Sigmoid colon (tissue), 4 donors: ENCODE results near the gene RHOV.

Source experiments
- EP300 ChIP-seq, 4 donors: sonication (generic); formaldehyde crosslinking; IDR thresholded peaks; one replicate each; pipeline ENCODE4 v1.6.1; 2017; ENCODE audit warnings: antibody characterized with exemption in 4 of 4
- POLR2A ChIP-seq, 2 donors: fragments of 450-650 bp; IDR thresholded peaks; one replicate each; pipeline ENCODE4 v1.6.1; 2016; ENCODE audit warnings: antibody characterized with exemption in 2 of 2, mild to moderate bottlenecking in 2 of 2, moderate library complexity in 2 of 2
- POLR2AphosphoS5 ChIP-seq, 4 donors: sonication (generic); formaldehyde crosslinking; IDR thresholded peaks; one replicate each; pipeline ENCODE4 v1.6.1; 2017; ENCODE audit warnings: antibody characterized with exemption in 4 of 4
- TF ChIP-seq, protein P1 (sequence below), 4 experiments: fragments of 450-650 bp in 3 of 4; fragments of 200-600 bp in 1 of 4; IDR thresholded peaks; one replicate each; pipeline ENCODE4 v1.5.1; 2016 to 2019; ENCODE audit warnings: antibody characterized with exemption in 4 of 4, mild to moderate bottlenecking in 3 of 4, moderate library complexity in 2 of 4

DNA sequence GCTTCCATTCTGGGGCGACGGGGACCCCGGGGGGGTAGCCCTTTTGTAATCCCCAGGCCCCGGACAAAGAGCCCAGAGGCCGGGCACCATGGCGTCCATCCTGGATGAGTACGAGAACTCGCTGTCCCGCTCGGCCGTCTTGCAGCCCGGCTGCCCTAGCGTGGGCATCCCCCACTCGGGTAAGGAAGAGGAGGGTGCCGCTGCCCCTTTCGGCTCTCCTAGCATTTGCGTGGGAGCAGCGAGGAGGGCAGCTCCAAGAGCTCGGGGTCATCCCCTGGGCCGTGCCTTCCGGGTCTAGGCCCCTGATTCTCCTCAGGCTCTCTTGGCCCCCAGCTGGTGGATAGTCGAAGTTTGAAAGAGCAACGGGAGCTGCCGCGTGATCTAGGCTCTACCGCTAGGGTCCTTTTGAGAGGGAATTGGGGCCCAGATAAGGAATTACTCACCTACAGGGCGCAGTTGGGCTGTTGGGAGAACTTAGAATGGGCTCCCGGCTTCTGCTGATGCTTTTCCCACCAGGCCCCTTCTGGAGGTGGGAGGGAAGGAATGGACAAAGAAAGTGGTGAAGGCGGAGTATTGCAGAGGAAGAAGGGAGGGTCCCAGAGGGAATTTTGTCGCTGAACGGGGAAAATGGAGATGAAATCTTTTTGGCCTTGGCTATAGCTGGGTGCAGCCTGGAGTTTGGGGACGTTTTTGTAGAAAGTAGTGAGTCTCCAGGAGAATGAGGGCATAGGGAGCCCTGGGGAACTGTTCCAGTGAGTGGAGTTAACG lies 20.8 kb upstream of the RHOV start:
- TF ChIP-seq, protein P1, sequence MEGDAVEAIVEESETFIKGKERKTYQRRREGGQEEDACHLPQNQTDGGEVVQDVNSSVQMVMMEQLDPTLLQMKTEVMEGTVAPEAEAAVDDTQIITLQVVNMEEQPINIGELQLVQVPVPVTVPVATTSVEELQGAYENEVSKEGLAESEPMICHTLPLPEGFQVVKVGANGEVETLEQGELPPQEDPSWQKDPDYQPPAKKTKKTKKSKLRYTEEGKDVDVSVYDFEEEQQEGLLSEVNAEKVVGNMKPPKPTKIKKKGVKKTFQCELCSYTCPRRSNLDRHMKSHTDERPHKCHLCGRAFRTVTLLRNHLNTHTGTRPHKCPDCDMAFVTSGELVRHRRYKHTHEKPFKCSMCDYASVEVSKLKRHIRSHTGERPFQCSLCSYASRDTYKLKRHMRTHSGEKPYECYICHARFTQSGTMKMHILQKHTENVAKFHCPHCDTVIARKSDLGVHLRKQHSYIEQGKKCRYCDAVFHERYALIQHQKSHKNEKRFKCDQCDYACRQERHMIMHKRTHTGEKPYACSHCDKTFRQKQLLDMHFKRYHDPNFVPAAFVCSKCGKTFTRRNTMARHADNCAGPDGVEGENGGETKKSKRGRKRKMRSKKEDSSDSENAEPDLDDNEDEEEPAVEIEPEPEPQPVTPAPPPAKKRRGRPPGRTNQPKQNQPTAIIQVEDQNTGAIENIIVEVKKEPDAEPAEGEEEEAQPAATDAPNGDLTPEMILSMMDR (IDR thresholded peaks at IDR 0.05) = peak; percentile 13 to 71 (median 56)
- TF ChIP-seq POLR2AphosphoS5 (IDR thresholded peaks at IDR 0.05) (no peak), EP300 (IDR thresholded peaks at IDR 0.05) (no peak), POLR2A (IDR thresholded peaks at IDR 0.05) (no peak)
